Skeletal muscle satellite cell (primary cell): ENCODE results near the gene ADAMTS2.

Experiments used
- H3K27me3 ChIP-seq: 2 replicates; pipeline ENCODE4 v1.7.0; 2013; ENCODE audit warnings: low read length; ENCODE audit not compliant: control insufficient read depth, insufficient read depth
- H3K36me3 ChIP-seq: 2 replicates; pipeline ENCODE4 v1.7.0; 2013; ENCODE audit warnings: mild to moderate bottlenecking, control low read depth, low read length; ENCODE audit not compliant: insufficient read depth
- H3K4me1 ChIP-seq: 2 replicates; pipeline ENCODE4 v1.7.0; 2013; ENCODE audit warnings: low read length; ENCODE audit not compliant: control insufficient read depth, insufficient read depth
- H3K4me2 ChIP-seq: 2 replicates; pipeline ENCODE4 v1.7.0; 2013; ENCODE audit warnings: mild to moderate bottlenecking, low read length
- H3K4me3 ChIP-seq: 2 replicates; pipeline ENCODE4 v1.7.0; 2013; ENCODE audit warnings: low read length
- H3K9ac ChIP-seq: 2 replicates; pipeline ENCODE4 v1.7.0; 2013; ENCODE audit warnings: mild to moderate bottlenecking, low read depth, low read length, moderate library complexity
- H3K9me3 ChIP-seq: replicated peaks from 2 replicates; pipeline ENCODE4 v1.7.0; 2013; ENCODE audit warnings: mild to moderate bottlenecking, control low read depth, low read length

ADAMTS2 gene

DNA sequence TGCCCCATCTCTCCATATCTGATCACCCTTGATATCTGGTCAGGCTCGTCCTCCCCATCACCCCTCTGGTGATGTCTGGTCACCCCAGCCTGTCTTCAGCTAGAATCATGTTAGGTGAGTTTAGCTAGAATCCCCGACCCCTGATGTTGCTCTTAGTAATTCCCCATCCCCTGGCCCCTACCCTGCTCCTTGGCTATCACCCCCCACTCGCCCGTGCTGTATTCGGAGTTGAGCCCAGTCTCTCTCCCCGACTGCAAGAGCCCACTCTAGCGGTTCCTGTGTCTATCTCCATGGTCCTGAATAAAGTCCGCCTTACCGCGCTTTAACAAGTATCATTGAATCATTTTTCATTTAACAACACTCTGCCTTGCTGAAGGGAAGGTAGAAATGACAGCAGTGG, 33.7 kb downstream of the ADAMTS2 start:
- Histone ChIP-seq H3K4me2 (no peak overlapping the region), H3K36me3 (peaks cover 9% of the 10 kb centered on the region), H3K4me3 (no peak overlapping the region), H3K9ac (no peak overlapping the region), H3K4me1 (peaks cover 37% of the 10 kb centered on the region), H3K27me3 (no peaks in the 10 kb centered on the region), H3K9me3 (peaks cover 6% of the 10 kb centered on the region)

- Histone ChIP-seq H3K9ac (no peak overlapping the region), H3K9me3 (peaks cover 3% of the 10 kb centered on the region), H3K4me1 (peaks cover 42% of the 10 kb centered on the region), H3K36me3 (peaks cover 6% of the 10 kb centered on the region), H3K27me3 (no peaks in the 10 kb centered on the region), H3K4me2 (no peak overlapping the region), H3K4me3 (no peak overlapping the region)
These were observed 34.2 kb downstream of the ADAMTS2 start for GRCh38 chr5:179311091-179311470.

DNA sequence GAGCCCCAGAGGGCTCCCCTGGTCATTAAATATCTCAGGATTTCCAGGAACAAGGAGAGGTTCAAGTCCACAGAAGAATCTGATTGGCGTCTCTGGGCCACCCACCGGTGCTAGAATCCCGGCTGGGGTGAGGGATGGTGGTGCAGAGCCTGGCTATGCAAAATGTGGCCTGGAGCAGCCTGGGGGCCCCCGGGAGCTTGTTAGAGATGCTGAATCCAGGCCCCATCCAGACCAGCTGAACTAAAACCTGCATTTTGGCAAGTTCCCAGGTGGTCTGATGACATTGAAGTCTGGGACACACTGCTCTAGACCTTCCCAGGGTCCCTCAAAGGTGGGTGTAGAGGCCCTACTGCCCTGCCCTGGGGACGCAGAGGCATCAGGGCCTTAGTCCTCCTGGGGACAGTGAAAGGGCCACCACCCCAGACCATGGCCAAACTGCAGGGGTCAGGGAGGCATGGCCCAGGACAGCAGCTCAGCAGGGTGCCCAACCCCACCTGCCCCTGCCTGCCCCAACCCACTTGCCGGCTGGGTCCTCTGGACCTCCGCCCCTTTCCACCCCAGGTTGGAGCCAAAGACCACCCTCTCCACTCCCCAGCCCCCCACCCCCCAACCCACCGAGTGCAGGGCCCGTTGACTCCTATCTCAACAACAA, 34.7 kb downstream of the ADAMTS2 start:
- no peaks in the 10 kb centered on the region for H3K27me3 ChIP-seq
- peaks cover 6% of the 10 kb centered on the region for H3K36me3 ChIP-seq
- H3K4me2 ChIP-seq, result no peak overlapping the region
- no peaks in the 10 kb centered on the region for H3K9me3 ChIP-seq
- H3K4me1 ChIP-seq, result peaks cover 42% of the 10 kb centered on the region
- H3K4me3 ChIP-seq, result no peak overlapping the region
- no peak overlapping the region for H3K9ac ChIP-seq

DNA sequence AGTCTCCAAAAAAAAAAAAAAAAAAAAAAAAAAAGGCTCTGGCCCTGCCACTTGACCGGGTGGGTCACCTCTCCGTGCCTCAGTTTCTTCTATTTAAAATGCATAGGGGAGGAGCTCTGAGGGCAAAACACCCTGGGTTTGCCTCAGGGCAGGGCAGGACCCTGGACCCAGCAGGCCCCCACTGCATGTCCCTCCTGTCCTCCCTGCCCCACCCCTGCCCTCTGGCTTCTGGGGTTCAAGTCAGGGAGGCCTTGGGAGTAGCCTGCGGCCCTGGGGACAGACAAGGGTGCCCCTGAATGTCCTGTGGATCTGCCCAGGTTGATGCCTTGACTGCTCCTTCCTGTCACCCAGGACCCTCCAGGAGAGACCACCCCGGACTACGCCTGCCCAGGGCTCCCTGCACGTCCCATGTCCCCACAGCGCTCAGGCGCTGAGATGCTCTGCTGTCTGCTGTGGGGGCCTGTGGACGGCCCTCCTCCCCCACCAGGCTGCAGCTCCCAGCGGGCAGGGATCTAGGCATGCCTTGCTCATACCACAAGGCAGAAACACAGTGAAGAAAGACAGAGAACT, 35.4 kb downstream of the ADAMTS2 start:
- Histone ChIP-seq H3K4me3 (no peak overlapping the region), H3K27me3 (no peaks in the 10 kb centered on the region), H3K9ac (no peak overlapping the region), H3K36me3 (peaks cover 6% of the 10 kb centered on the region), H3K4me1 (peaks cover 42% of the 10 kb centered on the region), H3K4me2 (no peak overlapping the region), H3K9me3 (no peaks in the 10 kb centered on the region)

- Histone ChIP-seq H3K9ac (no peak overlapping the region), H3K36me3 (peaks cover 6% of the 10 kb centered on the region), H3K9me3 (no peaks in the 10 kb centered on the region), H3K27me3 (no peaks in the 10 kb centered on the region), H3K4me1 (peaks cover 40% of the 10 kb centered on the region), H3K4me2 (no peak overlapping the region), H3K4me3 (no peak overlapping the region)
These were observed 35.9 kb downstream of the ADAMTS2 start for GRCh38 chr5:179309383-179309670.

- no peaks in the 10 kb centered on the region for H3K27me3 ChIP-seq
- peaks cover 39% of the 10 kb centered on the region for H3K4me1 ChIP-seq
- no peak overlapping the region for H3K4me2 ChIP-seq
- H3K36me3 ChIP-seq, result peaks cover 6% of the 10 kb centered on the region
- no peak overlapping the region for H3K4me3 ChIP-seq
- no peak overlapping the region for H3K9ac ChIP-seq
- no peaks in the 10 kb centered on the region for H3K9me3 ChIP-seq
These were observed 36.5 kb downstream of the ADAMTS2 start for GRCh38 chr5:179308563-179309382.

GRCh38 chr5:179307931-179308471, 37.3 kb downstream of the ADAMTS2 start:
- no peak overlapping the region for H3K4me2 ChIP-seq
- peaks cover 47% of the 10 kb centered on the region for H3K4me1 ChIP-seq
- no peak overlapping the region for H3K4me3 ChIP-seq
- H3K36me3 ChIP-seq, result peaks cover 6% of the 10 kb centered on the region
- H3K27me3 ChIP-seq, result no peaks in the 10 kb centered on the region
- peak overlapping the region; percentile 3 for H3K9ac ChIP-seq
- H3K9me3 ChIP-seq, result no peaks in the 10 kb centered on the region

- H3K36me3 ChIP-seq, result peaks cover 6% of the 10 kb centered on the region
- H3K4me2 ChIP-seq, result peak overlapping the region; percentile 42
- peaks cover 52% of the 10 kb centered on the region for H3K4me1 ChIP-seq
- H3K4me3 ChIP-seq, result peak overlapping the region; percentile 30
- no peaks in the 10 kb centered on the region for H3K9me3 ChIP-seq
- no peaks in the 10 kb centered on the region for H3K27me3 ChIP-seq
- H3K9ac ChIP-seq, result peak overlapping the region; percentile 80
These were observed 38.1 kb downstream of the ADAMTS2 start for GRCh38 chr5:179307013-179307800.

DNA sequence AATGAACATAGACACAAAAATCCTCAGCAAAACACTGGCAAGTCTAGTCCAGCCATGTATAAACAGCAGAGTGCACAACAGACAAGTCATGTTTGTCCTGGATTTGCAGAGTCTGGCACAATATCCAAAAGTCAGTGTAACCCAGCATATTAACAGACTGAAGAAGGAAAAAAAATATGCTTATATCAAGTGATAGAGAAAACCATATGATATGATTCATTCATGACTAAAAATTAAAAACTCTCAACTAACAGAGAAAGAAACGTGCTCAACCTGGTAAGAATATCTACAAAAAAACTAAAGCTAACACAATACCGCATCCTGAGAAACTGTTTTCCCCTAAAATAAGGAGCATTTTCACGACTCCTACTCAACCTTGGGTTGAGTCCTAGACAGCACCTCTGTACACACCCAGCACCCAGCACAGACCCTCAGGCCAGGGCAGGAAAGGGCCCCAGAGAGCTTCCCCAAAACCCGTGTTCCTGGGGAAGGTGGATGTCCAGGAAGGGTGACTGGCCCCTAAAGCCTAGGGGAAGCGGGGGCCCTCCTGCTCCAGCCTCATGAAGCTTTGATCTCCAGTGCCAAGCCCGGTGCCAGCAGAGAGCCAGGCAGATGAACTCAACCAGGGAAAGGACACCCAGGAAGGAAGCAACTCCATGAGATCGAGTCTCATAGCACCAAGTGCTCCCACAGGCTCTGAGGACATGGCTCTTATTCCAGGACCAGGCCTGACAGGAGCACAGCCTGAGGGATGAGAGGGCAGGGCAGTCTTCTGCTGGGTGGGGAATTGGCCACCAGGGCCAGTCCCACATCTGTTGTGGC, 38.9 kb downstream of the ADAMTS2 start:
- peak overlapping the region; percentile 80 for H3K9ac ChIP-seq

GRCh38 chr5:179304871-179305270, 40.4 kb downstream of the ADAMTS2 start:
- peaks cover 6% of the 10 kb centered on the region for H3K36me3 ChIP-seq
- no peaks in the 10 kb centered on the region for H3K9me3 ChIP-seq
- H3K4me3 ChIP-seq, result peak overlapping the region; percentile 8
- H3K4me2 ChIP-seq, result peak overlapping the region; percentile 66
- H3K9ac ChIP-seq, result peak overlapping the region; percentile 80
- H3K4me1 ChIP-seq, result peaks cover 63% of the 10 kb centered on the region
- no peaks in the 10 kb centered on the region for H3K27me3 ChIP-seq

More for the DNA sequence above, 38.9 kb downstream of the ADAMTS2 start:
- Histone ChIP-seq H3K36me3 (peaks cover 6% of the 10 kb centered on the region), H3K4me3 (peak overlapping the region; percentile 30), H3K4me2 (peak overlapping the region; percentile 42), H3K4me1 (peaks cover 52% of the 10 kb centered on the region), H3K9me3 (no peaks in the 10 kb centered on the region), H3K27me3 (no peaks in the 10 kb centered on the region)
